GM12891 (cell line): Measurements from ENCODE around the gene STIM1.
A peak's percentile ranks its signal among the peaks of the same experiment; 100 is the strongest.

Experiments
- DNase-seq: peaks from one replicate; pipeline ENCODE4 v3.0.0; 2011; ENCODE audit warnings: low spot score; ENCODE audit not compliant: insufficient read length
- FAIRE-seq: peaks from 2 replicates; lab custom pipeline; 2011; peaks lifted over from hg19 to GRCh38; lab: Jason Lieb, UNC
- PAX5 ChIP-seq: IDR thresholded peaks from 2 replicates; pipeline ENCODE4 v1.6.1; 2011; ENCODE audit warnings: low read length, moderate library complexity, mild to moderate bottlenecking; ENCODE audit not compliant: insufficient read depth, severe bottlenecking
- POLR2A ChIP-seq: IDR thresholded peaks from 2 replicates; pipeline ENCODE4 v1.6.1; 2011; ENCODE audit warnings: low read depth, low read length, control low read depth
- POLR2AphosphoS5 ChIP-seq: IDR thresholded peaks from 2 replicates; pipeline ENCODE4 v1.6.1; 2011; ENCODE audit warnings: low read depth, low read length, control low read depth
- POU2F2 ChIP-seq: IDR thresholded peaks from 2 replicates; pipeline ENCODE4 v1.6.1; 2011; ENCODE audit warnings: low read depth, mild to moderate bottlenecking, control low read depth, low read length, moderate library complexity
- SPI1 ChIP-seq: IDR thresholded peaks from 2 replicates; pipeline ENCODE4 v1.6.1; 2011; ENCODE audit warnings: low read depth, low read length, control low read depth
- TAF1 ChIP-seq: IDR thresholded peaks from 2 replicates; pipeline ENCODE4 v1.6.1; 2011; ENCODE audit warnings: low read depth, low read length, control low read depth

The STIM1 gene

DNA sequence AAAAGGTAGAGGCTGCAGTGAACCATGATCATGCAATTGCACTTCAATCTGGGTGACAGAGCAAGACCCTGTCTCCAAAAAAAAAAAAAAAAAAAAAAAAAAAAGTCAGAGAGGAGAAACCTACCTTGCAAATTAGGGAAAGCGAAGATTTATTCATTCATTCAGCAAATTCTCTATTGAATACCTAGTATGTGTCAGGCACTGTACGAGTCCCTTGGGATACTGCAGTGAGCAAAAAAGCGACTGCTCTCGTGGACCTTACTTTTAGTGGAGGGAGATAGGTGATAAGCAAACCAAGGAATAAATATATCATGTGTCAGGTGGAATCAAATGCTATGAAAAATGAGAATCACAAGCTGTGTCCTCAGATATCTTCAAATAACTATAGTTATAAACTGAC is 101.3 kb downstream of the STIM1 start:
- TF ChIP-seq POLR2A (no peak), POU2F2 (no peak), POLR2AphosphoS5 (no peak), PAX5 (no peak), SPI1 (no peak), TAF1 (no peak)
- DNase-seq (no peak), FAIRE-seq (no peak)

DNA sequence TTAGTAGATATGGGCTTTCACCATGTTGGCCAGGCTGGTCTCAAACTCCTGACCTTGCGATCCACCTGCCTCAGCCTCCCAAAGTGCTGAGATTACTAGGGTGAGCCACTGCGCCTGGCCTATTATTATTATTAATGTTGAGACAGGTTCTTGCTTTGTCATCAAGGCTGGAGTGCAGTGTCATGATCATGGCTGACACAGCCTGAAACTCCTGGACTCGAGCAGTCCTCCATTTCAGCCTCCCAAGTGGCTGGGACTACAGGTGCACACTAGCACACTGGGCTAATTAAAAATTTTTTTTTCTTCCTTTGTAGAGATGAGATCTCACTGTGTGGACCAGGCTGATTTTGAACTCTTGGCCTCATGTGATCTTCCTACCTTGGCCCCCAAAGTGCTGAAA is 102.0 kb downstream of the STIM1 start:
- TF ChIP-seq TAF1 (no peak), POU2F2 (no peak), SPI1 (no peak), POLR2AphosphoS5 (no peak), POLR2A (no peak), PAX5 (no peak)
- DNase-seq (no peak), FAIRE-seq (no peak)

DNA sequence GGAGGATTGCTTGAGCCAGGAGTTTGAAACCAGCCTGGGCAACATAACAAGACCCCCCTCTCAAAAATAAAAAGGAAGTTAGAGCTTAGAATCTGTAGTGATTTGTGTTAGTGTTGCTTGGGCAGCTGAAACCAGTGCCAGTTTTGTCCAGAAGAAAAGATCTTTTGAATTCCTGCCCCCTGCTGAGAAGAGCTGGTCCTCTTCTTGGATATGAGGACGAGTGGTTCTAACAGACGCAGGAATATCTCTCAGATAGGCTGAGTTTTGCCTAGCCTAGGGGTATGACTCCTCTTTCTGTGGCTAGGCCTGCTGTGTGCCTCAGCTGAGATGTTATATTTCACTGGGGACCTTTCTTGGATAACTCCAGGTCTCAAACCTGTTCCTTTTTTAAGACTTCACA is 102.8 kb downstream of the STIM1 start:
- no peak for DNase-seq
- TF ChIP-seq SPI1 (no peak), POLR2A (no peak), POU2F2 (no peak), PAX5 (no peak), TAF1 (no peak), POLR2AphosphoS5 (no peak)
- no peak for FAIRE-seq

DNA sequence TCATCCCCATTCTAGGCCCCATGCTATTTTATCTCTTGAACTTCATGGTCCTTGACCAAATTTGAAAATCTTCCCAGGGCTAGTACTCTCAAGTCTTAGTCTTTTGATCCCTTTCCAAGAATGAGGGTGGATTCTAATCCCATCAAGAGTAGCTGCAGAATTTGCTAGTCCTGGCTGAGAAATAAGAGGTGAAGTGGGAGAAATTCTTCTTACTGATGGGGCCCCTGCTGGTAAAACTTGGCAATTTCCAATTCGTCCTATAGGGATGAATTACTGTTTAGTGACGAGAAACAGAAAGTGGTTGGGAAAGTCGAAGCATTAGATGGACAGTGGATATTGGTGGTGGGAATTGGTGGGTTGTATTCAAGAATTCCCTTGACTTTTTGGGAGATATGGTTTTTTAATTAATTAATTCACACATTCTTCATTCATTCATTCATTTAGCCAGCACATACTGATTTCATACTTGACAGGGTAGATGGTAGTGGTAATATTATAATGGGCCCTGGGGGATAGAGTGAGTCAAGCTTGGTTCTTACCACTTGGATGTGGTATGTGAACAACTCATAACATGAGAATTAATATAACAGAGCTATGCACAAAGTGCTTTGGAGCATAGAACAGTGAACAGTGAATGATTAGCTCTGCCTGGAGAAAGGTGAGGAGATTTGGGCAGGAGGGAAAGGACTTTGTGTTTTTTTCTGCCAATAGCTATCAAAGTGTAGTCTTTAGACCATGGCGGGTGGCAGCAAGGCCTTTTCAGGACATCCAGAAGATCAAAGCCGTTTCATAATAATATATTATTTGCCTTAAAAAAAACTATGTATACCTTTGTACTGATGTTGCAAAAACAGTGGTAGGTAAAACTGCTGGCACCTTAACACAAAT is 103.8 kb downstream of the STIM1 start:
- FAIRE-seq (peak; percentile 5), DNase-seq (no peak)
- TF ChIP-seq POLR2A (no peak), POLR2AphosphoS5 (no peak), PAX5 (no peak), POU2F2 (no peak), TAF1 (no peak), SPI1 (no peak)

DNA sequence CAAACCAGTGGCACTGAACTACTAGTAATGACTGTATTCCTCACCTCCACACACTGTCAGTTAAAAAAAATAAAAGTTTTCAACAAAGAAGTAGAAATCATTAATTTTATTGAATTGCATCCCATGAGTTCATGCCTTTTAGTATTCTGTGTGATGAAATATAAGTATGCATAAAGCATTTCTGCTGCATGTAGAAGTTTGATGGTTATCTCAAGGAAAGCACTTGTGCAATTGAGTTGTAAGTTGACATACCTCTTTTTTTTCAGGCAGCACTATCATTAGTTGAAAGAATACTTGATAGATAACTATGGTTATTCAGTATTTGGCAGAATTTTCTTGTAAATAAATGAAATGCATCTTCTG is 104.4 kb downstream of the STIM1 start:
- no peak for DNase-seq
- TF ChIP-seq SPI1 (no peak), POU2F2 (no peak), TAF1 (no peak), POLR2A (no peak), PAX5 (no peak), POLR2AphosphoS5 (no peak)
- peak; percentile 58 for FAIRE-seq

DNA sequence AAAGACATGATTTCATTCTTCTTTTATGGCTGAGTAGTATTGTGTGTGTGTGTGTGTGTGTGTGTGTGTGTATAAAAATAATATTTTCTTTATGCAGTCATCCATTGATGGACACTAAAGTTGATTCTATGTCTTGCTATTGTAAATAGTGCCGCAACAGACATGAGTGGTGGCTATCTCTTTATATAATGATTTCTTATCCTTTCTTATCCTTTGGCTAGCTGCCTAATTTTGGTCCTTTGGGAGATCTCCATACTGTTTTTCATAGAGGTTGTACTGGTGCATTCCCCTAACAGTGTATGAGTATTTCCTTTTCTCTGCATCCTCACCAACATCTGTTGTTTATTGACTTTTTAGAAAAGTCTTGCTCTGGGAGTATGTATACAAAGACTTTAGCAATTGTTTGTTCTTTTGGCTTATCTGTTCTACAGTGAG is 107.0 kb downstream of the STIM1 start:
- FAIRE-seq = no peak
- TF ChIP-seq POU2F2 (no peak), PAX5 (no peak)
- DNase-seq = no peak

DNA sequence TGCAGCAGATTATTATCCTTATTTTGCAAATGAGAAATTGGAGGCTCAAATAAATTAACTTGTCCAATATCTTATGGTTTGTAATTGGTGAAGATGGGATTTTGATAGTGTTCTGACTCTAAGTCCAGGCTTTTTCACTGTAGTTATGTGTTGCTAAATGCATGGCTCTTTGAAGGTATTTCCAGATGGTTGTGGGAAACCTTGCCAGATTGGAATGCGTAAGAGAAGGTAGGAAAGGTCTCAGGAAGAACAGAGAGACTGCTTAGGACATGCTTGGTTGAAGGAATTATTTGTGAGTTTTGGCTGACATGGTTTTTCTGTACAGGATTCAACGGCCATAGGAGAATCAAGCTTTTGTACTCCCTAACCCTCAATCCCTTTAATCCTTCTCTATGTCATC is 108.6 kb downstream of the STIM1 start:
- DNase-seq (no peak), FAIRE-seq (peak; percentile 5)
- TF ChIP-seq PAX5 = no peak
- no peak for TF ChIP-seq TAF1
- no peak for TF ChIP-seq POLR2AphosphoS5
- TF ChIP-seq POLR2A = no peak
- TF ChIP-seq SPI1 = no peak
- no peak for TF ChIP-seq POU2F2

DNA sequence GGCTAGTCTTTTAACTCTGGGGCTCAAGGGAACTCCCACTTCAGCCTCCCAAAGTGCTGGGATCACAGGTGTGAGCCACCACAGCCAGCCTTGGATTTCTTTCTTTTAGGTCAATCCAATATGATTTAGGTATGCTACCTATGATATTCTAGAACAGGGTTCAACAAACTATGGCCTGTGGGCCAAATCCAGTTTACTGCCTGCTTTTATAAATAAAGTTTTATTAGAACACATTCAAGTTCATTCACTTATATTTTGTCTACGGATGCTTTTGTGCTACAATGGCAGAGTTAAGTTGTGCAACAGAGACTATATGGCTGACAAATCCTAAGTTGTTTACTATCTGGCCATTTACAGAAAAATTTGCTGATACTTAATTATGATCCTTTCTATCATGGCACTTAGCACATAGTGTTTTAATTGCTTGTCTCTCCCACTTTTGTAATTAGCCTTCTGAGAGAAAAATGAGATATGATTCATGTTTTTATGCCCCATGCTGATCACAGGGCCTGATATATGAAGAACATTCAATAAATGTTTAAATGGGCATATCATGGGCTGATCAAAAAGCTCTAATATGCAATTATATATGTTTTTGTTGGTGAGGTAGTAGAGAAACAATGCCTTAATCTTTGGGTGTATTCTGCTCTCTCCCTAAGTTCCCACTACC is 109.6 kb downstream of the STIM1 start:
- no peak for FAIRE-seq
- DNase-seq = no peak
- TF ChIP-seq POU2F2 = no peak
- no peak for TF ChIP-seq POLR2A
- TF ChIP-seq POLR2AphosphoS5 = no peak
- TF ChIP-seq PAX5 = no peak
- no peak for TF ChIP-seq SPI1
- TF ChIP-seq TAF1 = no peak

DNA sequence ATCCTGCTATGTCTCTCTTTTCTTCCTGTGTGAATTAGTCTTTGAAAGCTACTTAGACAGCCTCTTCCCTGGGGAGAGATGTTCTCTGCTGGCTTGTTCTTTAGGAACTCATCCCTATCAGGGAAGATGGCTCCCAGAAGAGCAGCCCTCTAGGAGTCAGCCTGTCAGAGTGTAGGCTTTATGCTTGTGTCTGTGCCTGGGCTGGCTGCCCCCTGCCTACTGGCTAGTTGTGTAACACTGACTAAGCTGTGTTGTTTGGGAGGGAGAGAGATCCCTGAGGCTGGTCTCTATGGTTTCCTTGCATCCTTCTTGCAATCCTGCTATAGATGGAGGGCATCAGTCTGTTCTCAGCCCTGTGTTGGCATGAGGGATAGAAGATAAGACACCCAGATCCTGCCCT is 112.2 kb downstream of the STIM1 start:
- DNase-seq (no peak), FAIRE-seq (no peak)
- TF ChIP-seq POLR2A = no peak
